ENCODE results near the gene ALG5. TPM values are rescaled to one million over a fixed set of nuclear protein-coding genes. Genes with fewer than 3 reads are reported as not detected.

ALG5 gene
- total RNA-seq, 2 experiments from 2014 or later = 21.1 to 28.3 TPM

- Mint-ChIP-seq H3K27ac (no peak overlapping the region), H3K36me3 (ENCODE audit: low read depth) (no peaks in the 10 kb centered on the region), H3K4me3 (no peak overlapping the region), H3K27me3 (peaks cover 52% of the 10 kb centered on the region), H3K9me3 (ENCODE audit: low read depth) (no peaks in the 10 kb centered on the region), H3K4me1 (peaks cover 5% of the 10 kb centered on the region)
- intact Hi-C loops (cut with DNase I, micrococcal nuclease) = no loop called here
- POLR2A ChIA-PET = no interaction called here
- ATAC-seq = no peak
- no peak for DNase-seq
- CTCF ChIA-PET = no interaction called here
Measured at GRCh38 chr13:36914648-36915047, 84.5 kb downstream of the ALG5 start.

- Mint-ChIP-seq H3K27ac (no peak overlapping the region), H3K4me1 (no peaks in the 10 kb centered on the region), H3K4me3 (no peak overlapping the region), H3K9me3 (ENCODE audit: low read depth) (no peaks in the 10 kb centered on the region), H3K36me3 (ENCODE audit: low read depth) (no peaks in the 10 kb centered on the region), H3K27me3 (peaks cover 50% of the 10 kb centered on the region)
- intact Hi-C loops (cut with DNase I, micrococcal nuclease) = no loop called here
- DNase-seq (no peak), ATAC-seq (no peak)
- ChIA-PET POLR2A (no interaction called here), CTCF (no interaction called here)
Measured at GRCh38 chr13:36913463-36913862, 85.7 kb downstream of the ALG5 start.

GRCh38 chr13:36912973-36913372 is 86.2 kb downstream of the ALG5 start:
- ChIA-PET CTCF (no interaction called here), POLR2A (no interaction called here)
- DNase-seq (no peak), ATAC-seq (no peak)
- Mint-ChIP-seq H3K27ac (no peak overlapping the region), H3K27me3 (peaks cover 49% of the 10 kb centered on the region), H3K36me3 (ENCODE audit: low read depth) (no peaks in the 10 kb centered on the region), H3K9me3 (ENCODE audit: low read depth) (no peaks in the 10 kb centered on the region), H3K4me3 (no peak overlapping the region), H3K4me1 (no peaks in the 10 kb centered on the region)
- intact Hi-C loops (cut with DNase I, micrococcal nuclease) = no loop called here

- ChIA-PET POLR2A (no interaction called here), CTCF (interaction anchor here (0.8 kb wide), 1 partner anchor 97 kb away, joined by 3 read pairs; no protein-coding TSS in a partner anchor)
- H3K9me3 Mint-ChIP-seq (ENCODE audit: low read depth) = no peaks in the 10 kb centered on the region
- ATAC-seq (no peak), DNase-seq (no peak)
- H3K36me3 Mint-ChIP-seq (ENCODE audit: low read depth) = no peaks in the 10 kb centered on the region
- peaks cover 45% of the 10 kb centered on the region for H3K27me3 Mint-ChIP-seq
- no peak overlapping the region for H3K4me3 Mint-ChIP-seq
- H3K27ac Mint-ChIP-seq = no peak overlapping the region
- H3K4me1 Mint-ChIP-seq = no peaks in the 10 kb centered on the region
- intact Hi-C loops (cut with DNase I, micrococcal nuclease) = no loop called here
Measured at GRCh38 chr13:36912369-36912768, 86.8 kb downstream of the ALG5 start.

DNA sequence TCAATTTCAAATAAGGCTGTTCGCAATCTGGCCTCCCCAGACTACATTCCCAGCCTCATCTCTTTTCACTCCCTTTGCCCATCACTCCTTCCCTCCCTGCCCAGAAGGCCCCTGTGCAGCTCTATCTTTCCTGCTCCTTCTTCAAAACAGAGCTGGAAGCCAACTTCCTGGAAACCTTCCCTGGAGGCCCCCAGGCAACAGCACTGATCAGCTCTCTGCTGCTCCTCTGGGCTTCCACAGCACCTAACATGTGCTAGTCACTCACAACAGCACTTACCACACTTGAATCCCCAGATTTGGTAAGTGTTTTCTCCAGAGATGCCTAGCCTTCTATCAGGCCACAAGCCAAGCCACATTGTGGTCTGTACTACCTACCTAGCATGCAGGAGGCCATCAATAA is 88.6 kb downstream of the ALG5 start:
- H3K4me1 Mint-ChIP-seq = no peaks in the 10 kb centered on the region
- no peaks in the 10 kb centered on the region for H3K36me3 Mint-ChIP-seq (ENCODE audit: low read depth)
- H3K27me3 Mint-ChIP-seq = peaks cover 39% of the 10 kb centered on the region
- H3K27ac Mint-ChIP-seq = no peak overlapping the region
- intact Hi-C loops (cut with DNase I, micrococcal nuclease) = no loop called here
- DNase-seq (no peak), ATAC-seq (no peak)
- ChIA-PET POLR2A (no interaction called here), CTCF (no interaction called here)
- no peak overlapping the region for H3K4me3 Mint-ChIP-seq
- H3K9me3 Mint-ChIP-seq (ENCODE audit: low read depth) = no peaks in the 10 kb centered on the region

DNA sequence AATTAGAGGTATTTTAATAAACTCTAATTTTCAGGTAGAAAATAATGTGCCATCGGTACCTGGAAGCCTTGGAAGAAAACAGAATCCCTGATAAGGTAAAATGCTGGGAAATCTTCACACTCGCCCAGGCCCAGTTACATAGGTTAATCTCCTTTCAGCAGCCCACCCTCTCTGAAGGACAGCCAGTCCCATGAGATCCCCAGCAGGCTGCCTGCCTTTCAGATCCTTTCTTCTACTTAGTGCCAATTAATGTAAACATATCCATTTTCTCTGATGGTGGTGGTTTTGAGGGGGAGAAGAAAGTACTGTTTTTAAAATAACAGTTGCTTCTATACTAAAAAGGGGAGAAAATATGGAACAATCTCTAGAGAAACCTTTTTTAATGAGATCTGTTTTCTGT is 91.3 kb downstream of the ALG5 start:
- ChIA-PET CTCF (no interaction called here), POLR2A (no interaction called here)
- intact Hi-C loops (cut with DNase I, micrococcal nuclease) = no loop called here

GRCh38 chr13:36907266-36907665 is 91.9 kb downstream of the ALG5 start:
- no peaks in the 10 kb centered on the region for H3K36me3 Mint-ChIP-seq (ENCODE audit: low read depth)
- DNase-seq = no peak
- CTCF ChIA-PET = no interaction called here
- no peaks in the 10 kb centered on the region for H3K4me1 Mint-ChIP-seq
- no peak overlapping the region for H3K4me3 Mint-ChIP-seq
- POLR2A ChIA-PET = no interaction called here
- intact Hi-C loops (cut with DNase I, micrococcal nuclease) = no loop called here
- no peak overlapping the region for H3K27ac Mint-ChIP-seq
- peaks cover 31% of the 10 kb centered on the region for H3K27me3 Mint-ChIP-seq
- H3K9me3 Mint-ChIP-seq (ENCODE audit: low read depth) = no peaks in the 10 kb centered on the region
- no peak for ATAC-seq

More for the DNA sequence above, 91.3 kb downstream of the ALG5 start:
- H3K27ac Mint-ChIP-seq = no peak overlapping the region
- no peaks in the 10 kb centered on the region for H3K36me3 Mint-ChIP-seq (ENCODE audit: low read depth)
- peaks cover 29% of the 10 kb centered on the region for H3K27me3 Mint-ChIP-seq
- H3K9me3 Mint-ChIP-seq (ENCODE audit: low read depth) = no peaks in the 10 kb centered on the region
- H3K4me1 Mint-ChIP-seq = no peaks in the 10 kb centered on the region
- ATAC-seq (no peak), DNase-seq (no peak)
- no peak overlapping the region for H3K4me3 Mint-ChIP-seq

DNA sequence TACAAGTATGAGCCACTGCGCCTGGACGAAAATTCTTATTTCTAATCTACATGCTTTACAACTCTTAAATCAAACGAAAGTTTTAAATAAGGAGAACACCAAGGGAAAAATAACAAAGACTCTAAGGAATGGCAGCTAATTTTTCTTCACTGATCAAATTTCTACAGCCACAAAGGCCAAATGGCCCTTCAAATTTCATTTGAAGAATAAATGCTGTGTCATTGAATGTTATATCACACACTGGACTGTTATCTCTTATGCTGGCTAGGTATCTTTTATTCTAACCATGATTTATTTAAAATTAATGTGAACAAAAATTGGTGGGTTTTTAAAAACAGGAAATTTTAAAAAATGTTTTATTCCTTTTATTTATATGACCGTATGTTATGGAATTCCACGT is 93.2 kb downstream of the ALG5 start:
- H3K9me3 Mint-ChIP-seq (ENCODE audit: low read depth) = no peaks in the 10 kb centered on the region
- ATAC-seq (no peak), DNase-seq (no peak)
- H3K27ac Mint-ChIP-seq = no peak overlapping the region
- intact Hi-C loops (cut with DNase I, micrococcal nuclease) = no loop called here
- CTCF ChIA-PET = no interaction called here
- peaks cover 29% of the 10 kb centered on the region for H3K27me3 Mint-ChIP-seq
- H3K4me3 Mint-ChIP-seq = no peak overlapping the region
- H3K36me3 Mint-ChIP-seq (ENCODE audit: low read depth) = no peaks in the 10 kb centered on the region
- POLR2A ChIA-PET = no interaction called here
- no peaks in the 10 kb centered on the region for H3K4me1 Mint-ChIP-seq

DNA sequence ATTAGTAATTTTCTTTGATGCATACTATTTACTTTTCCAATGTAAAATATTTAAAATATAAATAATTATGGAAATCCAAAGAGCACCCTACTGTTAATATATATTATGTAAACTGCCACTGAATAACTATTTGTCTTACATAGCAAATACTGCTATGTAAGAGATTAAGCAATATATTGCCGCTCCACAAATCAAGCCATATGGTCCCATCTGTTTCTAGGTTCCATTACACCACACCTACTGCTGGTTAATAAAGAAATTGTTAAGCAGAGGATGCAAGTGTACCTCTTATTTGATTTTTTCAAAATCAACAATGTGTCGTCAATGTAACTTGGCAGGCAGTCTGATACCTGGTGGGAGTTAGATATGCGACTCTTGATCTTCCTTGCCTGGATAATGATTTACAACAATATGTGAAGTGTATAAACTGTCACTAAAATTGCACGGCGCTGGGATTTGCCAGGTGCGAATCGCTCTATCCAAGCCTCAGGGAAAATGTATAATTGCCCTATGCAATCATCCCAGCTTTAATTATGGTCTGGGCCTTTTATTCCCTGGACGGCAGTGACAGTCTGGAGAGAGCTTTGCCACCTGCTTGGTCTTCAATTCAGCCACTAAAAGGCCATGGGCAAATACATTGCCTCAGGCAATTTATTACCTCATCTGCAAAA is 95.1 kb downstream of the ALG5 start:
- Mint-ChIP-seq H3K27ac (no peak overlapping the region), H3K36me3 (ENCODE audit: low read depth) (no peaks in the 10 kb centered on the region), H3K9me3 (ENCODE audit: low read depth) (no peaks in the 10 kb centered on the region), H3K27me3 (peaks cover 25% of the 10 kb centered on the region), H3K4me3 (no peak overlapping the region), H3K4me1 (no peaks in the 10 kb centered on the region)
- ATAC-seq (no peak), DNase-seq (no peak)
- intact Hi-C loops (cut with DNase I, micrococcal nuclease) = no loop called here
- POLR2A ChIA-PET = interaction anchor here (0.7 kb wide), 1 partner anchor 35 kb away, joined by 4 read pairs; no protein-coding TSS in a partner anchor
- CTCF ChIA-PET = interaction anchor here (0.7 kb wide), 1 partner anchor 42 kb away, joined by 4 read pairs; no protein-coding TSS in a partner anchor

Other genes starting within 250 kb of the ALG5 start
- gene RFXAP, start 180.1 kb downstream of the ALG5 start, total RNA-seq = 10 to 100 TPM; 10.1 to 13.8 TPM
- under 1 TPM; 0.14 to 0.18 TPM for gene SMAD9, start 79.1 kb downstream of the ALG5 start, total RNA-seq
- gene EXOSC8, start 1.4 kb upstream of the ALG5 start, total RNA-seq = 100 to 1,000 TPM; 179 to 216 TPM
- 10 to 100 TPM; 67.2 to 69.4 TPM for gene SUPT20H, start 60.3 kb upstream of the ALG5 start, total RNA-seq
- gene CSNK1A1L, start 106.3 kb upstream of the ALG5 start, total RNA-seq = not detected

Measured in activated CD4-positive, alpha-beta T cell treated with anti-CD3 and anti-CD28 coated beads for 36 hours (primary cell).